Breast epithelium (tissue), 3 donors: ENCODE data around the gene ATAD2B.
"Not testable (repeated sequence)": the region's sequence is repeated elsewhere in the genome, so short reads cannot be mapped to it uniquely, and the experiment has no call there.

ENCODE experiments used
- POLR2A ChIP-seq: fragments of 450-650 bp; IDR thresholded peaks from one replicate; pipeline ENCODE4 v1.6.1; 2016; ENCODE audit warnings: antibody characterized with exemption, mild to moderate bottlenecking, moderate library complexity
- POLR2AphosphoS5 ChIP-seq, 3 donors: sonication (generic); formaldehyde crosslinking; IDR thresholded peaks; one replicate each; pipeline ENCODE4 v1.6.1; 2017; ENCODE audit warnings: antibody characterized with exemption in 3 of 3

GRCh38 chr2:23952558-23952957 lies 25.6 kb upstream of the ATAD2B start:
- TF ChIP-seq POLR2A; POLR2AphosphoS5 (IDR thresholded peaks at IDR 0.05): not testable (repeated sequence)
